H1 (cell line): ENCODE measurements around the gene SPTBN1. TPM values are rescaled to one million over a fixed set of nuclear protein-coding genes. Genes with fewer than 3 reads are reported as not detected.

ENCODE experiments used
- CTCF ChIA-PET: fragments of 300-600 bp; sonication (Branson Sonifier 250); formaldehyde crosslinking; loops from one replicate; lab custom pipeline; 2021; ENCODE audit not compliant: partially characterized antibody; lab: Charles Lee
- POLR2A ChIA-PET: fragments of 300-600 bp; sonication (Branson Sonifier 250); formaldehyde crosslinking; loops from one replicate; lab custom pipeline; 2021; ENCODE audit warnings: inconsistent platforms; ENCODE audit not compliant: partially characterized antibody; lab: Charles Lee
- DNase-seq, 2 experiments: peaks; one replicate each; pipeline versions ENCODE4 v3.0.0 to v3.0.0-alpha.2; 2010 to 2022; ENCODE audit warnings: low spot score in 2 of 2, low read depth in 1 of 2, mixed read lengths in 1 of 2
- FAIRE-seq: peaks from 2 replicates; lab custom pipeline; 2011; peaks lifted over from hg19 to GRCh38; lab: Jason Lieb, UNC
- H2AFZ ChIP-seq: 2 replicates; pipeline ENCODE4 v1.8.1; 2012; ENCODE audit warnings: low read length, inconsistent platforms
- H2AK5ac ChIP-seq: 2 replicates; pipeline ENCODE4 v1.6.1; 2013; ENCODE audit warnings: low read depth, low read length
- H2BK120ac ChIP-seq: replicated peaks from 2 replicates; pipeline ENCODE3; 2013; ENCODE audit warnings: low read depth, low read length, inconsistent platforms
- H2BK12ac ChIP-seq: 2 replicates; pipeline ENCODE4 v1.6.1; 2013; ENCODE audit warnings: low read depth, low read length
- H2BK15ac ChIP-seq: 2 replicates; pipeline ENCODE4 v1.6.1; 2013; ENCODE audit warnings: low read length
- H2BK20ac ChIP-seq: 2 replicates; pipeline ENCODE4 v1.6.1; 2013; ENCODE audit warnings: low read length
- H2BK5ac ChIP-seq: 2 replicates; pipeline ENCODE4 v1.6.1; 2013; ENCODE audit warnings: low read depth, low read length
- H3K14ac ChIP-seq: 2 replicates; pipeline ENCODE4 v1.6.1; 2013; ENCODE audit warnings: inconsistent platforms; ENCODE audit not compliant: insufficient read length
- H3K18ac ChIP-seq: 2 replicates; pipeline ENCODE4 v1.6.1; 2013; ENCODE audit warnings: low read length; ENCODE audit errors: extremely low read depth
- H3K23ac ChIP-seq: 2 replicates; pipeline ENCODE4 v1.6.1; 2013; ENCODE audit warnings: inconsistent platforms; ENCODE audit not compliant: insufficient read length
- H3K23me2 ChIP-seq: 2 replicates; pipeline ENCODE4 v1.6.1; 2013; ENCODE audit warnings: low read depth, low read length
- H3K27ac ChIP-seq: 2 replicates; pipeline ENCODE4 v1.6.1; 2011; ENCODE audit warnings: low read depth, low read length, inconsistent platforms
- H3K27me3 ChIP-seq, 4 experiments: replicated peaks in 1 of 4; 1 replicate in 1 of 4; 2 replicates in 3 of 4; pipeline versions ENCODE4 v1.6.1 to v1.8.1; 2011 to 2013; ENCODE audit warnings: low read length in 3 of 4, mild to moderate bottlenecking in 3 of 4, inconsistent platforms in 2 of 4, mixed read lengths in 2 of 4, moderate library complexity in 1 of 4; ENCODE audit not compliant: control insufficient read depth in 3 of 4, insufficient read depth in 3 of 4; ENCODE audit errors: extremely low read depth in 1 of 4
- H3K36me3 ChIP-seq, 4 experiments: 2 replicates each; pipeline versions ENCODE4 v1.6.1 to v1.8.1; 2011 to 2013; ENCODE audit warnings: mild to moderate bottlenecking in 4 of 4, low read length in 3 of 4, moderate library complexity in 2 of 4, control low read depth in 1 of 4, inconsistent platforms in 1 of 4; ENCODE audit not compliant: insufficient read depth in 4 of 4, control insufficient read depth in 2 of 4
- H3K4ac ChIP-seq: replicated peaks from 2 replicates; pipeline ENCODE3; 2013; ENCODE audit warnings: low read length, low read depth, mixed read lengths, inconsistent platforms; ENCODE audit not compliant: insufficient read length
- H3K4me1 ChIP-seq, 4 experiments: replicated peaks in 1 of 4; 1 replicate in 1 of 4; 2 replicates in 3 of 4; pipeline versions ENCODE4 v1.6.1 to v1.8.1; 2011 to 2013; ENCODE audit warnings: low read length in 3 of 4, inconsistent platforms in 2 of 4, mixed read lengths in 1 of 4; ENCODE audit not compliant: insufficient read depth in 4 of 4, control insufficient read depth in 3 of 4
- H3K4me2 ChIP-seq, 2 experiments: 2 replicates each; pipeline versions ENCODE4 v1.6.1 to v1.8.1; 2011 to 2013; ENCODE audit warnings: low read depth in 2 of 2, low read length in 2 of 2, control low read depth in 1 of 2, inconsistent platforms in 1 of 2, mild to moderate bottlenecking in 1 of 2; ENCODE audit not compliant: insufficient read depth in 1 of 2
- H3K4me3 ChIP-seq, 4 experiments: fragments of 200-600, 300-600 bp in 1 of 4; sonication (generic), shearing (Covaris generic), sonication (Bioruptor Twin) in 1 of 4; 2 replicates each; pipeline versions ENCODE4 v1.5.1 to v1.8.1; 2011 to 2016; ENCODE audit warnings: low read length in 4 of 4, low read depth in 3 of 4, control low read depth in 2 of 4, inconsistent platforms in 2 of 4, mild to moderate bottlenecking in 2 of 4, mixed read lengths in 1 of 4, moderate library complexity in 1 of 4; ENCODE audit not compliant: insufficient read depth in 2 of 4; ENCODE audit errors: extremely low read depth in 1 of 4
- H3K56ac ChIP-seq: replicated peaks from 2 replicates; pipeline ENCODE3; 2013; ENCODE audit warnings: low read depth, mild to moderate bottlenecking, mixed read lengths, low read length, inconsistent platforms; ENCODE audit not compliant: insufficient read length
- H3K79me1 ChIP-seq: 2 replicates; pipeline ENCODE4 v1.6.1; 2013; ENCODE audit warnings: low read depth, low read length, control low read depth
- H3K79me2 ChIP-seq, 2 experiments: 2 replicates each; pipeline versions ENCODE4 v1.6.1 to v1.8.1; 2012 to 2013; ENCODE audit warnings: low read length in 2 of 2, mild to moderate bottlenecking in 2 of 2, inconsistent platforms in 1 of 2; ENCODE audit not compliant: insufficient read depth in 2 of 2, control insufficient read depth in 1 of 2
- H3K9ac ChIP-seq, 4 experiments: replicated peaks in 1 of 4; 1 replicate in 1 of 4; 2 replicates in 3 of 4; pipeline versions ENCODE4 v1.6.1 to v1.8.1; 2011 to 2013; ENCODE audit warnings: low read depth in 3 of 4, low read length in 3 of 4, control low read depth in 2 of 4, mild to moderate bottlenecking in 2 of 4, moderate library complexity in 2 of 4, inconsistent platforms in 1 of 4; ENCODE audit errors: extremely low read depth in 1 of 4
- H3K9me3 ChIP-seq, 2 experiments: 2 replicates each; pipeline versions ENCODE4 v1.6.1 to v1.8.1; 2012 to 2013; ENCODE audit warnings: mild to moderate bottlenecking in 2 of 2, moderate library complexity in 2 of 2, control low read depth in 1 of 2, inconsistent platforms in 1 of 2, low read depth in 1 of 2, low read length in 1 of 2, mixed read lengths in 1 of 2; ENCODE audit not compliant: insufficient read depth in 2 of 2
- H4K20me1 ChIP-seq, 2 experiments: replicated peaks in 1 of 2; 2 replicates each; pipeline versions ENCODE3 to v1.8.1; 2011 to 2013; ENCODE audit warnings: inconsistent platforms in 2 of 2, low read length in 2 of 2, mild to moderate bottlenecking in 1 of 2; ENCODE audit not compliant: insufficient read depth in 2 of 2, control insufficient read depth in 1 of 2
- H4K5ac ChIP-seq: 2 replicates; pipeline ENCODE4 v1.6.1; 2013; ENCODE audit warnings: low read length, low read depth, mixed read lengths, inconsistent platforms; ENCODE audit not compliant: insufficient read length
- H4K8ac ChIP-seq: 2 replicates; pipeline ENCODE4 v1.8.0; 2013; ENCODE audit warnings: mild to moderate bottlenecking, moderate library complexity, low read length, inconsistent platforms; ENCODE audit not compliant: insufficient read depth; ENCODE audit errors: extremely low read depth
- H4K91ac ChIP-seq: replicated peaks from 2 replicates; pipeline ENCODE3; 2013; ENCODE audit warnings: low read length, mixed read lengths, inconsistent platforms; ENCODE audit not compliant: insufficient read length
- BACH1 ChIP-seq: IDR thresholded peaks from 2 replicates; pipeline ENCODE4 v1.6.1; 2012; ENCODE audit warnings: low read length, improper control_type of control experiment
- SP2 ChIP-seq: IDR thresholded peaks from 2 replicates; pipeline ENCODE4 v1.6.1; 2012; ENCODE audit warnings: mild to moderate bottlenecking, low read length, inconsistent platforms
- WGBS, 2 experiments: shearing (Covaris generic) in 1 of 2; methylation state at CpG; one replicate each; pipeline versions ENCODE4 v1.1.6 to v1.1.7; 2013 to 2015; ENCODE audit warnings: low lambda C conversion rate in 2 of 2, mixed read lengths in 2 of 2, inconsistent platforms in 1 of 2, low coverage in 1 of 2, missing lambda C conversion rate in 1 of 2; ENCODE audit not compliant: insufficient replicate concordance in 2 of 2, insufficient coverage in 1 of 2, insufficient read length in 1 of 2; ENCODE audit errors: extremely low coverage in 1 of 2, missing lambda C conversion rate in 1 of 2; 5-methylcytosine and 5-hydroxymethylcytosine counted together
- polyA plus RNA-seq, 7 experiments: library from polyadenylated mRNA; depleted of rRNA in 3 of 7; stranded (reverse) in 5 of 7; unstranded in 2 of 7; fragments of >200 nt in 5 of 7; fragments of 200-250 nt in 2 of 7; gene quantifications; 1 replicate in 5 of 7; 2 replicates in 1 of 7; 4 replicates in 1 of 7; pipeline versions ENCODE4 v1.2.1 to v1.2.3, GENCODE V29; 2011 to 2013; ENCODE audit warnings: missing spikeins in 2 of 7, mixed read lengths in 2 of 7
- total RNA-seq: library from RNA; stranded (reverse); fragmentation: NEBNext Ultra II Directional; extraction: Animal tissue kit (Norgen Biotek cat#: 25700); gene quantifications from 2 replicates; pipeline ENCODE4 v1.2.1, GENCODE V29; 2021

SPTBN1 gene
- total and polyA plus RNA-seq, 2 of the 8 experiments (the other 6 are each of a cell fraction or from before 2014, with no cell fraction given), result 31.8 to 180 TPM

DNA sequence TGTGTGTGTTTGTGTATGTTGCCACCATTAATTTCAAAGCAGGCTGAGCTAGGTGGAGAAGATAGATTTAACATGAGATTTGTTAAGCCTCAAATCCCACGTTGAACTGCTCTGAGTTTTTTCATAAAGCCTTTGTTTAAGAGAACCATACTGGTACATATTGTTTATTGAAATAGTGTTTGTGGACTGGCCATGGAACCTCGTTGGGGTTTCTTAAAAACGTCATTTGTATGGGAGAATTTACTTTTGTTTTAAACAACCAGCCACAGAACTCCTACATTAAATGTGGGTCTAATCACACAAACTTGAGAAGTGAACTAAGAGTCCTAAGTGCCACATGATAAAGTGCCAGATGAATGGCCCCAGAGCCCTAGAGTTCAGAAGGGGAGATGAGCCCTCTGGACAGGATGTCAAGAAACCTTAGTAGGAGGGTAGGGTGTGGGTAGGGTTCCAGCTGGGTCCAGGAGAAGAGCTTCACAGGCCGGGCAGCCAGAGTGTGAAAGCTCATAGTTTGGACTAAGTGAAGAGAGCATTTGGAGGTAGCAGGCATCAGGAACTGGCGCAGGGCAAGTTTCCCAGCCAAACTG is 146.7 kb downstream of the SPTBN1 start:
- no peak overlapping the region for H4K8ac ChIP-seq
- no peaks in the 10 kb centered on the region for H3K27me3 ChIP-seq
- no peak overlapping the region for H2AK5ac ChIP-seq
- no peaks in the 10 kb centered on the region for H3K9me3 ChIP-seq
- H3K4ac ChIP-seq, result no peak overlapping the region
- no peak for DNase-seq
- H3K23ac ChIP-seq, result no peak overlapping the region
- H2BK20ac ChIP-seq, result no peak overlapping the region
- H3K56ac ChIP-seq, result no peak overlapping the region
- no peak overlapping the region for H3K18ac ChIP-seq
- H4K20me1 ChIP-seq, result peaks cover 15 to 23% of the 10 kb centered on the region in 2 experiments
- POLR2A ChIA-PET, result interaction anchor here (0.8 to 3.1 kb wide), 2 partner anchors 43 to 44 kb away, joined by 4 to 13 read pairs; no protein-coding TSS in a partner anchor
- no peak overlapping the region for H2AFZ ChIP-seq
- no peak overlapping the region for H2BK5ac ChIP-seq
- no peak overlapping the region for H3K4me3 ChIP-seq
- H3K14ac ChIP-seq, result no peak overlapping the region
- H3K23me2 ChIP-seq, result no peaks in the 10 kb centered on the region
- H3K79me1 ChIP-seq, result peaks cover 22% of the 10 kb centered on the region
- FAIRE-seq, result no peak
- CTCF ChIA-PET, result interaction anchor here (0.8 to 2.7 kb wide), 5 partner anchors 10 to 80 kb away, joined by 3 to 9 read pairs (median 4); no protein-coding TSS in a partner anchor
- no peak overlapping the region for H2BK120ac ChIP-seq
- peaks cover 3 to 24% (median 7%) of the 10 kb centered on the region in 4 experiments for H3K4me1 ChIP-seq
- H3K79me2 ChIP-seq, result peaks cover 16 to 99% of the 10 kb centered on the region in 2 experiments
- no peak overlapping the region for H3K4me2 ChIP-seq
- H2BK12ac ChIP-seq, result no peak overlapping the region
- peaks cover 0 to 13% (median 8%) of the 10 kb centered on the region in 4 experiments; a peak in 5 of 8 replicates for H3K36me3 ChIP-seq
- no peak overlapping the region for H4K91ac ChIP-seq
- no peak overlapping the region for H4K5ac ChIP-seq
- H3K9ac ChIP-seq, result no peak overlapping the region
- no peak overlapping the region for H3K27ac ChIP-seq
- no peak overlapping the region for H2BK15ac ChIP-seq
- WGBS, 2 experiments, result 82% methylated on average over 5 of the region's 5 CpGs; no CpG with 5 or more reads in 1 of the 2 experiments
- TF ChIP-seq BACH1 (no peak), SP2 (no peak)
